Hepatocyte (in vitro differentiated cells): ENCODE measurements around the gene TCFL5. TPM values are rescaled to one million over a fixed set of nuclear protein-coding genes. Genes with fewer than 3 reads are reported as not detected.

Experiments used
- DNase-seq: peaks from one replicate; pipeline ENCODE4 v3.0.0-alpha.2; 2016; ENCODE audit warnings: low spot score
- H2AFZ ChIP-seq: fragments of 200-600 bp; sonication (generic); 2 replicates; pipeline ENCODE4 v1.6.0; 2016; ENCODE audit warnings: antibody characterized with exemption, mild to moderate bottlenecking
- H3K27ac ChIP-seq: fragments of 200-600 bp; sonication (generic); 2 replicates; pipeline ENCODE4 v1.5.1; 2016; ENCODE audit warnings: mild to moderate bottlenecking
- H3K27me3 ChIP-seq: fragments of 200-600 bp; sonication (generic); 2 replicates; pipeline ENCODE4 v1.6.1; 2016
- H3K36me3 ChIP-seq: fragments of 200-600 bp; sonication (generic); replicated peaks from 2 replicates; pipeline ENCODE4 v1.5.1; 2016; ENCODE audit warnings: low read depth; ENCODE audit not compliant: insufficient read depth
- H3K4me1 ChIP-seq: fragments of 200-600 bp; sonication (generic); 2 replicates; pipeline ENCODE4 v1.5.1; 2016; ENCODE audit warnings: mild to moderate bottlenecking, moderate library complexity; ENCODE audit not compliant: insufficient read depth
- H3K4me2 ChIP-seq: fragments of 200-600 bp; sonication (generic); 2 replicates; pipeline ENCODE4 v1.6.0; 2016
- H3K4me3 ChIP-seq: fragments of 200-600 bp; sonication (generic); 2 replicates; pipeline ENCODE4 v1.5.1; 2016; ENCODE audit warnings: mild to moderate bottlenecking
- H3K79me2 ChIP-seq: fragments of 200-600 bp; sonication (generic); 2 replicates; pipeline ENCODE4 v1.6.0; 2017; ENCODE audit warnings: mild to moderate bottlenecking
- H3K9me2 ChIP-seq: fragments of 200-600 bp; sonication (generic); replicated peaks from 2 replicates; pipeline ENCODE4 v1.6.0; 2017; ENCODE audit warnings: mild to moderate bottlenecking; ENCODE audit not compliant: insufficient read depth
- H3K9me3 ChIP-seq: fragments of 200-600 bp; sonication (generic); 2 replicates; pipeline ENCODE4 v1.5.1; 2016; ENCODE audit warnings: low read depth, mild to moderate bottlenecking
- H4K20me1 ChIP-seq: fragments of 200-600 bp; sonication (generic); 2 replicates; pipeline ENCODE4 v1.6.0; 2016; ENCODE audit warnings: mild to moderate bottlenecking; ENCODE audit not compliant: insufficient read depth, poor library complexity, severe bottlenecking
- EZH2 ChIP-seq: fragments of 200-600 bp; sonication (generic); IDR thresholded peaks from 2 replicates; pipeline ENCODE4 v1.6.1; 2016; ENCODE audit warnings: antibody characterized with exemption, mild to moderate bottlenecking, borderline replicate concordance
- EZH2phosphoT487 ChIP-seq: fragments of 200-600 bp; sonication (generic); IDR thresholded peaks from one replicate; pipeline ENCODE4 v1.6.1; 2018; ENCODE audit warnings: antibody characterized with exemption, mild to moderate bottlenecking, low read depth, moderate library complexity; ENCODE audit not compliant: unreplicated experiment, severe bottlenecking
- WGBS: methylation state at CpG from one replicate; pipeline ENCODE4 v1.1.6; 2016; ENCODE audit warnings: low lambda C conversion rate; ENCODE audit errors: missing lambda C conversion rate; 5-methylcytosine and 5-hydroxymethylcytosine counted together
- polyA plus RNA-seq: library from polyadenylated mRNA; unstranded; fragments of >200 nt; fragmentation: Nextera tagmentation; extraction: Ambion mirVana; gene quantifications from 2 replicates; pipeline ENCODE4 v1.2.1, GENCODE V29; 2016
- total RNA-seq: library from RNA; depleted of rRNA; stranded (reverse); fragments of >200 nt; gene quantifications from 2 replicates; pipeline ENCODE4 v1.2.3, GENCODE V29; 2014
- TF ChIP-seq, protein P1 (sequence below): fragments of 200-600 bp; sonication (generic); IDR thresholded peaks from 2 replicates; pipeline ENCODE4 v1.5.1; 2016; ENCODE audit warnings: antibody characterized with exemption, mild to moderate bottlenecking; ENCODE audit not compliant: poor library complexity

TCFL5 gene
- total and polyA plus RNA-seq, 2 experiments from 2014 or later = 8.5 to 9.5 TPM

DNA sequence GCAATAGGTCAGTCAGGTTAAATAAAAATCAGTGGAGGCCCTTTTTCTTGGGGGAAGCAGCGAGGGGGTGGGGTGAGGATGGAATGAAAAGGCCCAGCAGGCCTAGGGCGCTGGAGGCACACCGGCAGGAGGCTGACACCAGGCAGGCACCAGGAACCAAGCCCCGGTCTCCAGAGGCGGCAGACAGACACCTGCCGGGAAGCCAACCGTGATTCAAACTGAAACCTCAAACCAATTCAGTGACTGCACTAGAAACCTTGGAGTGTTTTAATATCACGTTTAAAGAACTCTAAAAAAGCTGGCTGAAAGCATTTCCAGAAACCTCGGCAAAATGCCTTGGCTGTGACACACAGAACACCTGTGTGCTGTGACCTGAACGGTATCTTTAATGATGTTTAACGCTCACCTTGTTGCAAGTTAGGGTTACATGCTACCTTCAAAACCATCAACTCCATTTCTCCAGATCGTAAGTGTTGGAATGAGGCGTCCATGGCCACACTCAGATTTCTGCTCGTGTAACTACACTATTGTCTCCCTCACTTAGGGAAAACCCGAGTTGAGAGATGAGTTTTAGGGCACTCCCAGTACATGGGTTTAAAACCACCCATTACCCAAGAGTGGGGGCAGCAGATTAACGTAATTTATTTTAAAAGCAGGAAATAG, 37.5 kb upstream of the TCFL5 start:
- no peaks in the 10 kb centered on the region for H3K9me2 ChIP-seq
- H3K79me2 ChIP-seq = peaks cover 4% of the 10 kb centered on the region
- peaks cover 4% of the 10 kb centered on the region for H3K36me3 ChIP-seq
- no peaks in the 10 kb centered on the region for H3K27me3 ChIP-seq
- no peaks in the 10 kb centered on the region for H3K9me3 ChIP-seq
- no peak overlapping the region for H3K27ac ChIP-seq
- peaks cover 10% of the 10 kb centered on the region for H4K20me1 ChIP-seq
- H3K4me2 ChIP-seq = no peak overlapping the region
- TF ChIP-seq, protein P1, sequence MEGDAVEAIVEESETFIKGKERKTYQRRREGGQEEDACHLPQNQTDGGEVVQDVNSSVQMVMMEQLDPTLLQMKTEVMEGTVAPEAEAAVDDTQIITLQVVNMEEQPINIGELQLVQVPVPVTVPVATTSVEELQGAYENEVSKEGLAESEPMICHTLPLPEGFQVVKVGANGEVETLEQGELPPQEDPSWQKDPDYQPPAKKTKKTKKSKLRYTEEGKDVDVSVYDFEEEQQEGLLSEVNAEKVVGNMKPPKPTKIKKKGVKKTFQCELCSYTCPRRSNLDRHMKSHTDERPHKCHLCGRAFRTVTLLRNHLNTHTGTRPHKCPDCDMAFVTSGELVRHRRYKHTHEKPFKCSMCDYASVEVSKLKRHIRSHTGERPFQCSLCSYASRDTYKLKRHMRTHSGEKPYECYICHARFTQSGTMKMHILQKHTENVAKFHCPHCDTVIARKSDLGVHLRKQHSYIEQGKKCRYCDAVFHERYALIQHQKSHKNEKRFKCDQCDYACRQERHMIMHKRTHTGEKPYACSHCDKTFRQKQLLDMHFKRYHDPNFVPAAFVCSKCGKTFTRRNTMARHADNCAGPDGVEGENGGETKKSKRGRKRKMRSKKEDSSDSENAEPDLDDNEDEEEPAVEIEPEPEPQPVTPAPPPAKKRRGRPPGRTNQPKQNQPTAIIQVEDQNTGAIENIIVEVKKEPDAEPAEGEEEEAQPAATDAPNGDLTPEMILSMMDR = no peak
- TF ChIP-seq EZH2 = no peak
- no peak for TF ChIP-seq EZH2phosphoT487
- 67% methylated on average over 16 of the region's 16 CpGs for WGBS
- no peak overlapping the region for H2AFZ ChIP-seq
- H3K4me3 ChIP-seq = no peak overlapping the region
- no peak for DNase-seq
- peaks cover 19% of the 10 kb centered on the region for H3K4me1 ChIP-seq

DNA sequence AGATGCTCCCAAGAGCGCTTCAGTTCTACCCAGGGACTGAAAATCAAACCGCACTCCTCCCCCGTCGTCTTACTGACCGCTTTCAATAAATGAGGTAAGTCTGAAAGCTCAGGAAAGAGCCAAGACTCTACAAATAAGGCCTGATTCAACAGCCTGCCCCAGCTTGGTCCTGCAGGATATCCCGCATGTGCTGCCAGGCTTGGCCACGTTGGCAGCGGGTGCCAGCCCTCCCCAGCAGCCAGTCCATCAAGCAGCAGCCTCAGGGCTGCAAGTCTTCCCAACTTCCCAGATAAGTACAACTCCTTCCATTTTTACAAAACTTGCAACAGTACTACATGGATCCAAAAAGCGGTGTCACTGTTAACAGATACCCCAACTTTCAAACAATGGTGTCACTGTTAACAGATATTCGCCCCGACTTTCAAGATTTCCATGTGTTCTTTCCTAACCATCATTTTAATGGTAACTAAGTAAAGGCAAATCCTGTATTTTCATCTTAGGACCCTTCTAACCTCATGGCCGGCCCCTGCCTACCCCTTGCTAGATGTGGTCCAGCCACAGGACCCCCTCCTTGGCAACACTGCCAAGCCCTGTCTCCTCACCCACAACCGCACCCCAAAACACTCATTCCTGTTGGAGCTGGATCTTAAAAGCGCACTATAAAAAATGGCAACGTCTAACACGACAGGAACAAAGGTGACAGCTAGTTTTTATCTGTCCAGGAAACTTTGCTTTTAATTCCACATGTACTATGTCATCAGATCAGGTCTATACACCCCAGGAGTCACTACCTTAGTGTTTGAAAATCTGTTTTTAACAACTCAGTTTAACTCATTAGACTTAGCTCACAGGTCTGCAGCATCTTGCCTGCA, 36.7 kb upstream of the TCFL5 start:
- WGBS = 92% methylated on average over 16 of the region's 16 CpGs
- Histone ChIP-seq H3K27ac (no peak overlapping the region), H3K79me2 (peaks cover 3% of the 10 kb centered on the region), H3K4me3 (no peak overlapping the region), H3K4me2 (no peak overlapping the region), H3K9me3 (no peaks in the 10 kb centered on the region), H3K9me2 (no peaks in the 10 kb centered on the region), H3K4me1 (peaks cover 19% of the 10 kb centered on the region), H3K36me3 (no peaks in the 10 kb centered on the region), H2AFZ (no peak overlapping the region), H3K27me3 (no peaks in the 10 kb centered on the region), H4K20me1 (peaks cover 6% of the 10 kb centered on the region)
- no peak for DNase-seq
- no peak for TF ChIP-seq EZH2
- no peak for TF ChIP-seq EZH2phosphoT487
- TF ChIP-seq, protein P1 = no peak

DNA sequence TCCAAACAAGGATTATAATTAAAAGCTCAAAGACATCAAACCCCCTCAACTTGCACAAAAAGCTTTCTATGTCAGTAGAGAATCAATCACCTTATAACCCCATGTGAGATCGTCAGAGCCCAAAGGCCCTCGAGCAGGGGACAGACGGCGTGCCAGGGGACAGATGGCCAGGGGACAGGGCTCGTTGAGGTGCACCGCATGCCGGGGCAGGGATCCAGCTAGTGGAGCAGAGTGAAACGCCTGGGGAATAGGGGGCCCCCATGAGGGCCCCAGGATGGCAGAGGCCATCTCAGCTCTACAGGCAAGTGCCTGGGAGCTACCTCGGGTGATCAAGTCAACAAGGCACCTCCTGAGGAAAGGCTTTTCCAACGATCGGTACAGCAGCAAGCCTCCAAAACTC, 36.0 kb upstream of the TCFL5 start:
- H3K27ac ChIP-seq = no peak overlapping the region
- H3K9me2 ChIP-seq = no peaks in the 10 kb centered on the region
- H4K20me1 ChIP-seq = peaks cover 2% of the 10 kb centered on the region
- H3K4me3 ChIP-seq = no peak overlapping the region
- H3K9me3 ChIP-seq = no peaks in the 10 kb centered on the region
- H3K36me3 ChIP-seq = no peaks in the 10 kb centered on the region
- H3K27me3 ChIP-seq = no peaks in the 10 kb centered on the region
- peaks cover 19% of the 10 kb centered on the region for H3K4me1 ChIP-seq
- no peak overlapping the region for H3K4me2 ChIP-seq
- H2AFZ ChIP-seq = no peak overlapping the region
- peaks cover 3% of the 10 kb centered on the region for H3K79me2 ChIP-seq
- no peak for DNase-seq
- no peak for TF ChIP-seq EZH2
- 93% methylated on average over 11 of the region's 11 CpGs for WGBS

DNA sequence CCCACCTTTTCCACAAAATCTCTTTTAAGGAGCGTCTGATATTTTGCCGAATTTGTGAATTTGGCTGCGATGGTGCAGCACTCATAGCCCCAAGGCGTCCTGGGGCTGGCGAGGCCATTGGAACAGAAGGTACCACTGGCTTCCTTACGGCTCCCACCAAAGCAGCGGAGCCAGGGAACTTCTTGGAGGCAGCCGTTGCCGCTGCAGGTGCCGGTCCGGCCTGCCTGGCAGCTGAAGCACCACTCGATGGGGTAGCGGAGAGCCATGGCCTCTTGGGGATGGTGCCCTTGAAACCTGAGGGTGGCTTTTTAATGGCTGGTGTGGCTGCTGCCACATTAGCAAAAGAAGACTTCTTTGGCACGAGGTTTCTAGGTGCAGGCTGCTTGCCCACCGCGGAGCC, 34.9 kb upstream of the TCFL5 start:
- Histone ChIP-seq H2AFZ (no peak overlapping the region), H3K4me3 (no peak overlapping the region), H4K20me1 (peaks cover under 1% of the 10 kb centered on the region), H3K27ac (no peak overlapping the region), H3K79me2 (peaks cover 3% of the 10 kb centered on the region), H3K27me3 (no peaks in the 10 kb centered on the region), H3K9me3 (no peaks in the 10 kb centered on the region), H3K9me2 (no peaks in the 10 kb centered on the region), H3K36me3 (peaks cover 8% of the 10 kb centered on the region), H3K4me1 (peaks cover 18% of the 10 kb centered on the region), H3K4me2 (no peak overlapping the region)
- DNase-seq = no peak
- no peak for TF ChIP-seq EZH2phosphoT487
- TF ChIP-seq EZH2 = no peak
- TF ChIP-seq, protein P1 = no peak
- WGBS = 92% methylated on average over 16 of the region's 16 CpGs
